Dedifferentiated amniotic fluid mesenchymal stem cell (primary cell): ENCODE results near the gene ADI1.

ENCODE experiments used
- DNase-seq: peaks from one replicate; pipeline ENCODE4 v3.0.0-alpha.2; 2016; ENCODE audit errors: extremely low spot score

Gene ADI1

GRCh38 chr2:3519255-3520205 lies at the start of gene ADI1:
Gene ADI1 (minus strand): TSS chr2:3519531. CDS start chr2:3519487, 44 bp downstream.
- peak; percentile 46 for DNase-seq

DNA sequence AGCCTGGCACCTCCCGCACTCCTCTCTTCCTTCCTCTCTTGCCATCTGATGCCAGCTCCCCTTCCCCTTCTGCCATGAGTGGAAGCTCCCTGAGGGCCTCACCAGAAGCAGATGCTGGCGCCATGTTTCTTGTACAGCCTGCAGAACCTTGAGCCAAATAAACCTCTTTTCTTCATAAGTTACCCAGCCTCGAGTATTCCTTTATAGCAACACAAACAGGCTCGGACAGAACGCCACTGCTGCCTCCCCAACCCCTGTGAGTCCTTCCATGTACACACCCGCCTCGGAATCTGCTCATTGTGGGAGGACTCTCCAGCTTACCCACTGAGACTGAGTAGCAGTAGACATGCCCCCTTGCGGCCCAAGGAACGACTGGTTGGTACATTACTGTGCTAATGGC lies 47.5 kb upstream of the ADI1 start:
- DNase-seq: no peak

- DNase-seq: no peak
Observed at GRCh38 chr2:3565117-3565516, 45.8 kb upstream of the ADI1 start.

DNA sequence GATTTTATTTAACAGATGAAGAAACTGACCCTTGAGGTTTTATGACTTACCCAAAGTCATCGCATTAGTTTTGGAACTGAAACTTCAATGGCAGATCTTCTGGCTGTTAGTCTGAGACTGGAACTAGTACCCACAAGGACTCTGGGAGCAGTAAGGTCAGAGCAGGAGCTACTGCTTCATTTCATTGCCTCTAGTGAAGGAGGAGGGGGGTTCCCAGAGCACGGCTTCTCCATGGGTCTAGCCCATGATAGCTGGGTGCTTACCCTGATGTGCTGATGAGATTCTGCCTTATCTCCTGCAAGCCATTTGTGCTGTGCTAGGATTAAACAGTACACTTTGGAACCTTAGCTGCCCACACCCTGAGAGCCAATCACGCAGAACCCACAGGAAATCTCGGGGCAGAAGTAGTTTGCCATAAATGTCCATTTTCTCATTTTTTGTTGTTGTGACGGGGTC lies 44.2 kb upstream of the ADI1 start:
- DNase-seq: no peak

GRCh38 chr2:3558205-3559014 lies 39.1 kb upstream of the ADI1 start, which contains the start of gene RNASEH1:
Gene RNASEH1 (minus strand): TSS chr2:3558333. CDS start chr2:3558260, 73 bp downstream.
- DNase-seq: peak; percentile 98

DNA sequence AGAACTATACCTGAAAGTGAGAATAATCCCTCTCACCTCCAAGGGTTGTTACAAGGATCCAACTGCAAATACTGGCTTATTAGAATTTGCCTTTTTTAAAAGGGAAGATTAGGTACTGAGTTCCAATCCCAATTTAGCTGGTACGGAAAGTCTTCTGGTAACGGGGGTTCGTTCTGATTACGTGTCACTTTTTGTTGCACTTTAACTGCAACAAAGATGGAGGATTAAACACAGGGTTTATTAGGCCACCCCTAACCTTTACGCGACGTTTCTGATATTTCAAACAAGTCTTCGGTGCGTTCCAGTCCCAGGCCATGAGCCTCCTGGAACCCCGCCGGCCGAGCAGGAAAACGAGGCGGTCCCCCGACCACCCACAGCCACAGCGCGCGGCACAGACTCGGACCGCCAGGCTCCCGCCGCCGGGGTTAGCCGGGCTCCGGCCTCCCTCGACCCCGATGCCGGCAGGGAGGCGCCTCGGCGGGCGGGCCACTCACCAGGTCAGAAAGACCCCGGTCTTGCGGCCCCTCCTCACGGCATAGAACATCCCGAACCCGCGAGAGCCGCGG lies 38.4 kb upstream of the ADI1 start:
- no peak for DNase-seq

DNA sequence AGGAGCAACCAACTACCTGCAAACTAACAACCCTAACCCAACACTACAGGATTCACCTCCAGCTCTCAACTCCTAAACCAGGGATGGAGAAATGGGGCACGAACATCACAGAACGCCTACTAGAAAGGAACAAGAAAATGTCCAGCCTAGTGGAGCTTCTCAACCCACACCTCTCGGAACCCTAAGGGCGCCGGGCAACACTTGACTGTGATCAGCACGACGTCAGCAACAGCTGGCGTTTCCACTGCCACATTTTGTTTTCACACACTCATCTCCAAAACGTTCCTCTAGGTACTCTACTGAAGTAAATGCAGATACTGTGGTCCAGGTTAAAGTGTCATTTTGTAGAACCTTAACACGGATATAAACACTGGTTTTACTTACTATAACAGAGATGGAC lies 34.6 kb upstream of the ADI1 start:
- DNase-seq: no peak

DNA sequence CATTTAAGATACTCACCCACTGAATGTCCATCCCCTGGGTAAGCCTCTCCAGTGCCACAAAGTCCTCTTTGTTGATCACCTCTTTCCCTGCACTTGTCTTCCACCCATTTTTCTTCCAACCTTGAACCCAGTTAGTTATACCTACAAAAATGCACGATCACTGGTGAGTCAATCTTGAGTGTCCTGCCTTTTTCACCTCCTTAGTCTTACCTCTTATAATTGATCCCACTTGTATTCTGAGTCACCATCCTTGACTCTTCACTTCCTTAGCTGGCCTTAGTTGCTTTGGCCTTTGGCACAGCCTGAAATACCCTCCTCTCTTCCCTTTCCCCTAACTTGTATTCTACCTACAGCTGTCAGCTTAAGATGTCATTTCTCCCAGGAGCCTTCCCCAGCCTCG lies 28.6 kb upstream of the ADI1 start:
- no peak for DNase-seq

DNA sequence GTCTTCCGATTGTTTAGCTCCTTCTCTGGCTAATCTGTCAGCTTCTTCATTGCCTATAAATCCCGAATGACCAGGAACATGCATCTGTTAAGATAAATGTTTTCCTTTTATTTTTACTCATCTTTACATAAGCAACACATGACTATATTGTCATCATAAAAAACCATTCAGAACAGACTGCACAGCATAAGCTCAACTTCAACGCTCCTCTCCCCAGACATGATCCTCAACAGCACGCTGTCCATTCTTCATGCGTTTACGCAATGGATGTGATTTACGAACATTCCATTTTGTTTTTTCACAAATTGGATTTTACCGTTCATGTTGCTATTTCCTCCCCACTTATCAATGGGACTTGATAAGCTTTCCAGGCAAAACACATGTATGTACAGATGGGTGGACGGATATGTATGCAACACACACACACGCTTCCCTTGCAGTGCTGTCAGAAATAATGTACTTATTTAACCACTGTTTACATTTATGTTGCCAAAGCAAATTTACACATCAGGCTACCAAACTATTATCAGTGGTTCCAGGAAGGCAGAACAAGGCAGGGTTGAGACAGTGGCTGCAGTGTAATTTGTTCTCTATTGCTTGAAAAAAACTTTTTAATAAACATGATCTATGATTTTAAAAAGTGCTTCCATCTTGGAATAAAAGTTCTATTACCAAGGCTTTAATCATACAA lies 26.6 kb upstream of the ADI1 start:
- no peak for DNase-seq

DNA sequence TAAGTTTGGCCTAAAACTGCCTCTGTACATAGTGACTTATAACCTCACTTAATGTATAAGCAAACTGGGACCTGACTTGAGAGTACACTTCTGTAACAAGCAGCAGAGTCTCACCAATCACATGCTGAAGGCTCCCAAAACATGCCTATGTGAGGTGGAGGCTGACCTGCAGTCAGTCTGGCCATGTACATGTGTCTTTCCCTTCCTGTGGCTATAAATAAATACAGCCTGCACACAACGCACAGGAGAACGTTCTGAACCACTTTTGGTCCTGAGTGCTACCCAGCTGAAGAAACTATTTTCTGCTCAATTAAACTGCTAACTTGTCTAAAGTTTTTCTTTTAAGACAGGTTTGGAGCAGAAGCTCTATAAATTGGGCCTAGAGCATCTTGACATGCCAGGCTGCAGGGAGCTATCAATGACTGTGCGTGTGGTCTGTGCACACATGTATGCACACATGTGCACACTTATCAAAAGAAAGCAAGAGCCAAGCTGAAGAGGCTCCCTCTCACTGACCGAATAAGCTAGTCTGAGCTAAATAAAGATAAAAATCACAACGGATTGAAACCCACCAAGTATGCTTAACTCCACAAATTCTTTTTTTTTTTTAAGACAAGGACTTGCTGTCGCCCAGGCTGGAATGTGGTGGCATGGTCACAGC lies 23.8 kb upstream of the ADI1 start:
- DNase-seq: no peak

DNA sequence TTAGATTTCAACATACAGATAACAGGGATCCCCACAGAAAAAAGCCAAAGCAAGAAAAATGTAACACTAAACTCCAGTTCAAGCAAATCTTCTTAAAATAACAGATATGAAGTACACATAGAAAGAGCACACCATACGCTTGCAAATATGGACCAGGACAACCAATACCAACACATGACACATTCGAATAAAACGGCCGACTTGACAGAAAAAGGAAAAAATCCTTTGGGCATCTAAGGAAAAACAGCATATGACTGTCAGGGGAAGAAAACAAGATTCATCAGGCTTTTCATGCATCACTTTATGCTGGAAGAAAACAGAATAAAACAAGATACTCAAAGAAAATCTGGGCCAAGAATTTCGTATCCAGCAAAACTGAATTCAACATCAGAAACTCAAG lies 22.8 kb upstream of the ADI1 start:
- DNase-seq: no peak

GRCh38 chr2:3539836-3540235 lies 20.5 kb upstream of the ADI1 start:
- no peak for DNase-seq

DNA sequence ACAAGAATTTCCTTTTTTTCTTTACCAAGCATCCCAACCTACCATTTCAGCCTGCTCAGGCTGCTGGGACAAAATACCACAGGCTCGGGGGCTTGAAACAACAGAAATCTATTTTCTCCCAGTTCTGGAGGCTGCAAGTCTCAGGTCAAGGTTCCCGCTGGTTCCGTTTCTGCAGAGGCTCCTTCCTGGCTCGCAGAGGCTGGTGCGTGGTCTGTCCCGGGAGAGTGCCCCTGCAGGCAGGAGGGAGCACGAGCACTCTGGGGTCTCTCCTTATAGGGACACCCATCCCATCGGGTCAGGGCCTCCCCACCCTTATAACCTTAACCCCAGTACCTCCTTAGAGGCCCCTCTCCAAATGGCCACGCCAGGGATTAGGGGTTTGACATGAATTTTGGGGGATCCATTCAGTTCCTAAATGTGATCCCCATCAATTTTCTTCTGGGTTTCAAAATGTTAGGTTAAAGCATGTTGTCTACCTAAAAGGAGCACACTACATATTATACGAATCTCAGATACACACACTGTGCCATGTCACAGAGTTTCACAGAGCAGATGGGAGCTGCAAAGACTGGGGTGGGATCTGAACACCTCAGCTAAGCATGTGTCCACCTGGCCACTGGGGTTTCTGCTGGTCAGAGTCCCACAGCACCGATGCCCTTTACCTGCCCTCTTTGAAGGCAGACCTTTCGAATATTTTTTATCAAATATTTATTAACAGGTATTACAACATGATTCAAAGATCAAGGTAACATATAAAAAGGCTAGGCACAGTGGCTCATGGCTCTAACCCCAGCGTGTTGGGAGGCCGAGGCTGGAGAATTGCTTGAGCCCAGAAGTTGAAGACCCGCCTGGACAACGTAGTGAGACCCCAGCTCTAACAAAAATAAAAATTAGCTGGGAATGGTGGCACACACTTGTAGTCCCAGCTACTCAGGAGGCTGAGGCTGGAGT lies 17.6 kb upstream of the ADI1 start:
- DNase-seq: peak; percentile 31

- peak; percentile 92 for DNase-seq
Observed at GRCh38 chr2:3535794-3536681, 16.7 kb upstream of the ADI1 start.

DNA sequence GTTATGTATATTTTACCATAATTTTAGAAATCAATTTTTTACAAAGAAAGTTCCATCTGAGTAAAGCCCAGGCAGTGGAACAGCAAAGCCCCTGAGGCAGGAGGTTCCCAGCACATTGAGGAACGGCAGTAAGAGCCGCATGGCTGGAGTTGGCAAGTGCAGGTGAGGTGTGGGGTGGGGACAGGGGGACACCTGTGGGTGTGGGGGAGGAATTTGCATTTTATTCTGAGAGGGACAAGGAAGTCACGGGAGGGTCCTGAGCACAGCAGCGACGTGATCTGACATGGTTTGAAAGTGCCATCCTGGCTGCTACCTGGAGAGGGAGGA lies 16.1 kb upstream of the ADI1 start:
- DNase-seq: no peak

- DNase-seq: no peak
Observed at GRCh38 chr2:3534251-3534814, 15.0 kb upstream of the ADI1 start.

DNA sequence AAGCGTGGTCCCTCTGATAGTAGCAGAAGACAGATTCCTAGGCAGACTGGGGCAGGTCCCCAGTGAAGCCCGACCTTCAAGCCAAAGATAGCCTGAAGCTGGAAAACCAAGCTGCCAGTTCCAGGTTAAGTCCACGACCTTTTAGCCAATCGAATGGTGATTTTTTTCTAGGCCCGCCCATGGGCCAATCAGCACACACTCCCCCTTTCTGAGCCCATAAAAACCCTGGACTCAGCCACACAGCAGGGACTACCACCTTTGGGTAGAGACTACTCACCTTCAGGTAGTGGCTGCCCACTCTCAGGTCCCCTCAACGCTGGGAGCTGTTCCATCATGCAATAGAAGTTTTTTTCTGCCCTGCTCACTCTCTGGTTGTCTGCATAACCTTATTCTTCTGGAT lies 14.5 kb upstream of the ADI1 start:
- no peak for DNase-seq

GRCh38 chr2:3532941-3533340 lies 13.6 kb upstream of the ADI1 start:
- no peak for DNase-seq
